ENCODE results near the gene CTIF. TPM values are rescaled to one million over a fixed set of nuclear protein-coding genes. Genes with fewer than 3 reads are reported as not detected.

The CTIF gene
- total RNA-seq, 1 donor from 2014 or later = 51.5 TPM

DNA sequence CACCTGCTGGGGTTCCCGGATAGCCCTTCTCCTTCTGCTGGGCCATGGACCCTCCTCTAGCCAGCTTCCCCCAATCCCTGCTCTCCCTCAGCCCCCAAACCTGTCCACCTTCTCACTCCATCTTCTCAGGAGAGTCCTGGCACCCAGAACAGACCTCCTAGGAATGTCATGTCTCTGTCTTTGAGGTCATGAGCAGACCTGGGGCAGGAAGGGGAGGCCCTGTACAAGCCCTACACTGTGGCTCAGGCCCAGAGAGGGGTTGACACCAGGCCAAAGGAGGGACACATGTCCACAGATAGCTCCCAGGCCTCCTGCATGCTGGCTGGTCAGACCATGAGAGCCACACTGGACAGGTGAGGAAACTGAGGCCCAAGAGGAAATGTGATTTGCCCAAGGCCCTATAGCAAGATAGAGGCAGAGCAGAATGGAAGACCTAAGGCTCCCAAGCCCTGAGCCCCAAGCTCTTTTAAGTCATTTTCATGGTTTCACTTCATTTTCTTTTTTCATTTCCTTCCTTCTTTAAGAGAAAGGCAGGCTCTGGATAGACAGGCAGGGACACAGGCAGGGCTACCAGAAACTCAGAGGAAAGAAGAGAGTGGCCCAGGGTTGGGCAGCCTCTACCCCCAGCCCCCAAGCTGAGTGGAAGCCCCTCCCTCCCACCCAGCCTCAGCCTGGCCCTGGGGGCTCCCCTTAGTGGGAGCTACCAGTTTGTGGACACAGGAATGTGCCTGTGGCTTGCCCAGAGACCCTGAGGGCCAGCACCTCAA lies 252.2 kb downstream of the CTIF start:
- H3K4me1 Mint-ChIP-seq (ENCODE audit: unreplicated experiment) = peaks cover 6% of the 10 kb centered on the region
- peaks cover 11% of the 10 kb centered on the region for H3K36me3 Mint-ChIP-seq (ENCODE audit: low read depth, unreplicated experiment)
- H3K9me3 Mint-ChIP-seq (ENCODE audit: unreplicated experiment) = no peaks in the 10 kb centered on the region
- DNase-seq (ENCODE audit: low spot score) = no peak
- peaks cover 10% of the 10 kb centered on the region for H3K27me3 Mint-ChIP-seq (ENCODE audit: unreplicated experiment)
- H3K27ac Mint-ChIP-seq (ENCODE audit: unreplicated experiment) = no peak overlapping the region
- TF ChIP-seq, protein P1, sequence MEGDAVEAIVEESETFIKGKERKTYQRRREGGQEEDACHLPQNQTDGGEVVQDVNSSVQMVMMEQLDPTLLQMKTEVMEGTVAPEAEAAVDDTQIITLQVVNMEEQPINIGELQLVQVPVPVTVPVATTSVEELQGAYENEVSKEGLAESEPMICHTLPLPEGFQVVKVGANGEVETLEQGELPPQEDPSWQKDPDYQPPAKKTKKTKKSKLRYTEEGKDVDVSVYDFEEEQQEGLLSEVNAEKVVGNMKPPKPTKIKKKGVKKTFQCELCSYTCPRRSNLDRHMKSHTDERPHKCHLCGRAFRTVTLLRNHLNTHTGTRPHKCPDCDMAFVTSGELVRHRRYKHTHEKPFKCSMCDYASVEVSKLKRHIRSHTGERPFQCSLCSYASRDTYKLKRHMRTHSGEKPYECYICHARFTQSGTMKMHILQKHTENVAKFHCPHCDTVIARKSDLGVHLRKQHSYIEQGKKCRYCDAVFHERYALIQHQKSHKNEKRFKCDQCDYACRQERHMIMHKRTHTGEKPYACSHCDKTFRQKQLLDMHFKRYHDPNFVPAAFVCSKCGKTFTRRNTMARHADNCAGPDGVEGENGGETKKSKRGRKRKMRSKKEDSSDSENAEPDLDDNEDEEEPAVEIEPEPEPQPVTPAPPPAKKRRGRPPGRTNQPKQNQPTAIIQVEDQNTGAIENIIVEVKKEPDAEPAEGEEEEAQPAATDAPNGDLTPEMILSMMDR (IDR thresholded peaks at IDR 0.05; ENCODE audit: unreplicated experiment) = no peak
- no peak overlapping the region for H3K4me3 Mint-ChIP-seq (ENCODE audit: unreplicated experiment)

DNA sequence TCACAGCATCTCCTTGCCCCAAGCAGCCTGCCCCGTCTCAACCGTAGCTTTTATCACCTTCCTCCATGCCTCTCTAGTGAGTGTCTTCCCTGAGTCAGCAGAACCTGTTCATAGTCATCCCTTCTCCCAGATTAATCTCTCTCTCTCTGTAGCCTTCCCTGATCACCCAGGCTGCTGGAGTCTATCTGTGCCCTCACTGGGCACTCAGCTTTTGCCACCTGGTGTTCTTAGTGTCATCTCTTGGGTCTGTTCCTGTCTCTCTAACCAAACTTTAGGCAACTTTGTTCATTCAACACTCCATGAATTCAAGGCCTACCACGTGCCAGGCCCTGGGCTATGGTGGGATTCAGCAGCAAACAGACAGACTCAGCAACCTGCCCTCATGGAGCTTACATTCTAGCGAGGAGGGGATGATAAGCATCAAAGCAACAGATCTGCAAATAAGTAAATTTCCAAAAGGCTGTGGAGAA lies 252.8 kb downstream of the CTIF start:
- Mint-ChIP-seq H3K9me3 (ENCODE audit: unreplicated experiment) (no peaks in the 10 kb centered on the region), H3K4me3 (ENCODE audit: unreplicated experiment) (no peak overlapping the region), H3K27me3 (ENCODE audit: unreplicated experiment) (peaks cover 10% of the 10 kb centered on the region), H3K4me1 (ENCODE audit: unreplicated experiment) (peaks cover 3% of the 10 kb centered on the region), H3K27ac (ENCODE audit: unreplicated experiment) (no peak overlapping the region), H3K36me3 (ENCODE audit: low read depth, unreplicated experiment) (peaks cover 8% of the 10 kb centered on the region)
- no peak for DNase-seq (ENCODE audit: low spot score)
- TF ChIP-seq, protein P1 (IDR thresholded peaks at IDR 0.05; ENCODE audit: unreplicated experiment) = no peak

DNA sequence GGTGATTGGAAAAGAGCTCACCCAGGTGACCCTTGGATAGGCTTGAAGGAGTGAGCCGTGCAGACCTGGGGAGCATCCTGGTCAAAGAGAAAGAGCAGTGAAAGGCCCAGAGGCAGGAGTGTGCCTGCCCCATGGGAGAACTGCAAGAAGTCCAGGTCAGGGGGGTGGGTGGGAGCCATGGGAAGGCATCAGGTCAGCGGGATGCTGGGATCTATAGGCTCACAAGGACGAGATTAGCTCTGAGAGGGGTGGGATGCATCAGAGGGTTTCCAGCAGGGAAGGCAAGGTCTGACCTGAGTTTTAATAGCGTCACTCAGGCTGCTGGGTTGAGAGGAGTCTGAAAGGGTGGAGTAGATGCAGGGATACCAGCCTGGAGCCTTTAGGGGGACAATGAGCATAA lies 253.3 kb downstream of the CTIF start:
- peaks cover 8% of the 10 kb centered on the region for H3K36me3 Mint-ChIP-seq (ENCODE audit: low read depth, unreplicated experiment)
- TF ChIP-seq, protein P1 (IDR thresholded peaks at IDR 0.05; ENCODE audit: unreplicated experiment) = no peak
- H3K4me3 Mint-ChIP-seq (ENCODE audit: unreplicated experiment) = no peak overlapping the region
- no peak overlapping the region for H3K27ac Mint-ChIP-seq (ENCODE audit: unreplicated experiment)
- H3K9me3 Mint-ChIP-seq (ENCODE audit: unreplicated experiment) = no peaks in the 10 kb centered on the region
- H3K4me1 Mint-ChIP-seq (ENCODE audit: unreplicated experiment) = peaks cover under 1% of the 10 kb centered on the region
- H3K27me3 Mint-ChIP-seq (ENCODE audit: unreplicated experiment) = peaks cover 10% of the 10 kb centered on the region
- no peak for DNase-seq (ENCODE audit: low spot score)

- Mint-ChIP-seq H3K4me3 (ENCODE audit: unreplicated experiment) (no peak overlapping the region), H3K36me3 (ENCODE audit: low read depth, unreplicated experiment) (peaks cover 12% of the 10 kb centered on the region), H3K27ac (ENCODE audit: unreplicated experiment) (no peak overlapping the region), H3K9me3 (ENCODE audit: unreplicated experiment) (no peaks in the 10 kb centered on the region), H3K27me3 (ENCODE audit: unreplicated experiment) (peaks cover 10% of the 10 kb centered on the region), H3K4me1 (ENCODE audit: unreplicated experiment) (no peaks in the 10 kb centered on the region)
- TF ChIP-seq, protein P1 (IDR thresholded peaks at IDR 0.05; ENCODE audit: unreplicated experiment) = no peak
- no peak for DNase-seq (ENCODE audit: low spot score)
These were observed 254.0 kb downstream of the CTIF start for GRCh38 chr18:48792611-48793380.
